HG02981 (cell line): Measurements from ENCODE around the gene RIMBP2.

Experiments
- ATAC-seq: cut with Tn5 transposase; IDR thresholded peaks from one replicate; pipeline ENCODE4 v1.9.1; 2021; ENCODE audit warnings: mild to moderate bottlenecking, moderate library complexity; ENCODE audit not compliant: unreplicated experiment

The RIMBP2 gene

GRCh38 chr12:130448044-130448821 is 267.9 kb downstream of the RIMBP2 start:
- no peak for ATAC-seq

GRCh38 chr12:130447655-130447965 is 268.5 kb downstream of the RIMBP2 start:
- ATAC-seq, result no peak

GRCh38 chr12:130446846-130447654 is 269.0 kb downstream of the RIMBP2 start:
- ATAC-seq, result no peak

- ATAC-seq, result no peak
These were observed 271.1 kb downstream of the RIMBP2 start for GRCh38 chr12:130444986-130445385.

GRCh38 chr12:130444061-130444460 is 272.0 kb downstream of the RIMBP2 start:
- ATAC-seq, result no peak

- no peak for ATAC-seq
These were observed 274.0 kb downstream of the RIMBP2 start for GRCh38 chr12:130441771-130442760.

- no peak for ATAC-seq
These were observed 275.6 kb downstream of the RIMBP2 start for GRCh38 chr12:130440411-130441080.

GRCh38 chr12:130439250-130439649 is 276.8 kb downstream of the RIMBP2 start:
- no peak for ATAC-seq

- no peak for ATAC-seq
These were observed 277.4 kb downstream of the RIMBP2 start for GRCh38 chr12:130438711-130439110.

- ATAC-seq, result no peak
These were observed 277.9 kb downstream of the RIMBP2 start for GRCh38 chr12:130438243-130438620.

- no peak for ATAC-seq
These were observed 278.4 kb downstream of the RIMBP2 start for GRCh38 chr12:130437555-130438242.

- no peak for ATAC-seq
These were observed 279.2 kb downstream of the RIMBP2 start for GRCh38 chr12:130436741-130437501.

- no peak for ATAC-seq
These were observed 280.3 kb downstream of the RIMBP2 start for GRCh38 chr12:130435826-130436225.

- no peak for ATAC-seq
These were observed 280.8 kb downstream of the RIMBP2 start for GRCh38 chr12:130435331-130435730.

GRCh38 chr12:130434560-130434959 is 281.5 kb downstream of the RIMBP2 start:
- no peak for ATAC-seq

GRCh38 chr12:130433834-130434233 is 282.3 kb downstream of the RIMBP2 start:
- no peak for ATAC-seq

- no peak for ATAC-seq
These were observed 282.7 kb downstream of the RIMBP2 start for GRCh38 chr12:130433411-130433810.

- no peak for ATAC-seq
These were observed 284.9 kb downstream of the RIMBP2 start for GRCh38 chr12:130431176-130431575.
